Panc1 (cell line): ENCODE data around the gene KCNJ11.

Experiments used
- CTCF ChIP-seq: fragments of 450-650 bp; IDR thresholded peaks from 2 replicates; pipeline ENCODE4 v1.5.1; 2017; ENCODE audit warnings: mild to moderate bottlenecking
- POLR2AphosphoS5 ChIP-seq: IDR thresholded peaks from 2 replicates; pipeline ENCODE4 v1.6.1; 2012; ENCODE audit warnings: mild to moderate bottlenecking, low read depth, low read length, moderate library complexity
- REST ChIP-seq, 2 experiments: IDR thresholded peaks; 2 replicates each; pipeline ENCODE4 v1.6.1; 2011 to 2012; ENCODE audit warnings: low read depth in 2 of 2, control low read depth in 1 of 2, low read length in 1 of 2, mild to moderate bottlenecking in 1 of 2, moderate library complexity in 1 of 2; ENCODE audit not compliant: insufficient read depth in 1 of 2

- TF ChIP-seq CTCF (no peak), REST (IDR thresholded peaks at IDR 0.05; ENCODE audit: insufficient read depth in 1 of 2, low read depth in 2 of 2, low read length in 1 of 2) (no peak), POLR2AphosphoS5 (no peak)
Measured at GRCh38 chr11:17406818-17407149, 18.3 kb upstream of the KCNJ11 start.
